HG03571 (cell line): ENCODE measurements around the gene PAX5.
"Not testable (repeated sequence)": the region's sequence is repeated elsewhere in the genome, so short reads cannot be mapped to it uniquely, and the experiment has no call there.

ENCODE experiments used
- ATAC-seq: cut with Tn5 transposase; IDR thresholded peaks from one replicate; pipeline ENCODE4 v1.9.1; 2021; ENCODE audit not compliant: unreplicated experiment

PAX5 gene

DNA sequence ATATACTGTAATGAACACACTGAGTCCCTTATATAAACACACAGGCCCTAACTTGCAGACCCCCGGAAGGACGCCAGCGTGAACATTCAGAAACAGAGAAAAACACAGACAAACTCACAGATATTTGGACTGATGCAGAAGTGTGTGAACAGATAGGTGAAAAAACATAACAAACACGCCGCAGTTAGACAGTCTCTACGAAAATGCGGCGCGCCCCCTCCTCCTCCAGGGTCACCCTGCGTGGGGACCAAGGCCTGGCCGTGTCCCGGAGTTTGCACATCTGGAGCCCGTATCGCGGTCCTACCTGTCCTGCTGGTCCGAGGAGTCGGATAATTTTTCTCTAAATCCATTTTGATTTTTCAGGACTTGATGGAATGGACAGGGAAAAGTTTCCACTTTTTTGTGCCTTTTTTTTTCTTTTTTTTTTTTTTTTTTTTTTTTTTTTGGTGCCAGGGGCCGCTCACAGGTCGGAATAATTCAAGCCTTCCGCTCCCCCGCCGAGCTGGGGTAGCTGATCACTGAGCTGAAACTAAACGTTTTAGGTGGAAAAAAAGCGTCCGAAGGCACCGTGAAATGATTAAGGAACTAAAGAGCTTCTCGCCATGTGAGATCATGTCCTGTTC is at the start of gene PAX5:
Gene PAX5 (minus strand): TSS at position 587 of the 623 bp plus-strand sequence. CDS start 237 bp downstream, at position 350.
- no peak for ATAC-seq

DNA sequence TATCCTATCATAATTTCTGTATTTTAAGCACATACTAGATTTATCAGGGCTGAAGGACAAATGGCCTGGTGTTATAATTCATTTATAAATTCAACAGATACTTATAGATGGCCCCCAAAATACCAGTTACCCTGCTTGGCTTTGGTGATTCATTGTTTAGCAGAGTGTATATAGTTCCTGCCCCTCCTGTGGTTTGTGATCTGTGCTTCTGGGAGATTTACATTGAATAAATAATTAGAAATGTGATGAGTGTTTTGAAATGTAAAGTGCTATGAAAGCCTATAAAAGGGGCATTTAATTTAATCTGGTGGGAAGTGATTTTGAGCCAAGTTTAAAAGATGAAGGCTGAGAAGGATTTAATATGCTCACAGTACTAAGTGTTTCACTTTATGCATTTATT is 49.6 kb upstream of the PAX5 start:
- no peak for ATAC-seq

DNA sequence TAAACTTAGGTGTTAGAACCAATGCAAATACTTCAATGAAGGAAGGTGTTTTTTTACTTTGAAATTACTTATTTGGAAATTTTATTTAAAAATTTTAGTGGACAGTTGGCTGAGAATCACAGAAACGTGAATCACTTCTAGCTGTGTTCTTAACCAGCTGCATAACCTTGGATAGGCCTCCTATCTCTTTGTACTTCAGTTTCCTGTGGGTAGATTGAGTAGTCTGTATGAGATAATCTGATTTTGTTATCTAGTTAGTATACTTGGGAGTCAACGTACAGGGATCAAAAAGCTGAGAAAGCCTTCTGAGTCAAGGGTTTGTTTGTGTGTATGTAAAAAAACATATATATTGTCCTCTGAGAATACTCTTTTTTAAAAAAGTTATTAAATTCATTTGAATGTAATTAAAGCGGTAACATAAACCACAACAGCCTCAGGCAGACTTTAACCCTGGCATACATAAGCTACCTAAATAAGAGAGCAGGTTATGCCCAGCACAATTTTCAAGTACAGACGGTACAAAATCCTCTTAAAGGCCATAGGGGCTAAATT is 48.2 kb upstream of the PAX5 start:
- no peak for ATAC-seq

DNA sequence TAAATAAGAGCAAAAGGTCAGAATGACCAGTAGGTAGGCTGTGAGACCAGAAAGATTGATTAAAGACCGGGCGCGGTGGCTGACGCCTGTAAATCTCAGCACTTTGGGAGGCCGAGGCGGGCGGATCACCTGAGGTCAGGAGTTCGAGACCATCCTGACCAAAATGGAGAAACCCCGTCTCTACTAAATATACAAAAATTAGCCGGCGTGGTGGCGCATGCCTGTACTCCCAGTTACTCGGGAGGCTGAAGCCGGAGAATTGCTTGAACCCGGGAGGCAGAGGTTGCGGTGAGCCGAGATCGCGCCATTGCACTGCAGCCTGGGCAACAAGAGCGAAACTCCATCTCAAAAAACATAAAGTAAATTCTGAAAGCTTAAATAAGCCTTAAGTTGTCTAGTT is 47.4 kb upstream of the PAX5 start:
- ATAC-seq = not testable (repeated sequence)

DNA sequence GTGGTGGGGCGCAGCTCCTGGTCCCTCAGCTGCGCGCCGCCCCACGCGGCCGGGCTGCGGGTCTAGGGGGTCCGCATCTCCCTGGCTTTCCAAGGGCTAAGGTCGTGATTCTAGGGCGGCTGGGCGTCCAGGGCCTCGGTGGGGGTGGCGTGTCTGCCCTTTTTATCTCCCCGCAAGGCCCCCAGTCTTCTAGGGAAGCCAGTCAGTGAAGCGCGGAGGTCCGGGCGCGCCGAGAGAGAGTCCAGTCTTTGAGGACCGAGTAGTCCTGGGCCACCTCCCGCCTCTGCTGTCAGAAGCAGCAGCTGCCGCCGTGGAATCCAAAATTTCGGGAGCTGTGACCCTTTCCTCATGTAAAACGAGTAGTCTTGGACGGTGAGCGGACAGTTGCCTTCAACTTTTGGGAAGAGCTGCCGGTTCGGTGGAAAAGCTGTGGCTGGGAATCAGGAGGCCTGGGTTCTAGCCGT is 46.1 kb upstream of the PAX5 start:
- ATAC-seq = peak; percentile 20

DNA sequence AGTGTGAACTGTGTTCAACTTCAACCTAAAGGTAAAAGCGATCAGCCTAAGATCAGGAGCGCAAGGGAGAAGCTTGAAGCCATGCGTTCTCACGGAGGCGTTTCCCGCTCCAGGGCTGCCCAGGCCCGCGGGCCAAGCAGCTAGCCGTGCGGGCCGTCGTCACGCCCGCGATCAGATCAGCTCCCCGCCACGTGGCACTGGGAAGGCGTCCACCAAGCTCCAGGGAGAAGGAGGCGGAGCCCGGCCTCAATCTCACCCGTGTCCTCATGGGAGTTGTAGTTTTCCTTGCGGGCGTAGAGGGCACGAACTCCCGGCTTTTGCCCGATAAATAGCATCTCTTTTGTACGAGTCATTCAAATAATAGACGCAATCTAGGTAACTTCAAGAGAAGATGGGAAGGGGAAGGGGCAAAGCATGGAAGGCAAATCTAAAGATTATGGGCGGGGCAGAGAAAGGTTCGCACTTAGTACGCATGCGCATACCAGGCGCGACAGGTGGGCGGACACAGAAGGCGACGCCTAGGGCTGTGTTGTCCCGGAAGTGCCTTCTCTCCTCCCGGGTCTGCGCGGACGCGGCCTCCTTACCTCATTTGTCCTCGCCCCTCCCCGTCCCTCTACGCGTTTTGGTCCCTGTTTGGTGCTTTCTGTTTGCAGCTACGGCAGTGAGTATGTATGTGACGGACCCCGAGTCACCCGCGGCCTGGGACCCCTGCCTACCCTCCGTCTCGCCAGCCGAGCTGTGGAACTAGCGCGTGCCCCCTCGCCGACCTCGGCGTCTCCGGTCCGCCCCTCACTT is 45.5 kb upstream of the PAX5 start:
- ATAC-seq = peak; percentile 90

DNA sequence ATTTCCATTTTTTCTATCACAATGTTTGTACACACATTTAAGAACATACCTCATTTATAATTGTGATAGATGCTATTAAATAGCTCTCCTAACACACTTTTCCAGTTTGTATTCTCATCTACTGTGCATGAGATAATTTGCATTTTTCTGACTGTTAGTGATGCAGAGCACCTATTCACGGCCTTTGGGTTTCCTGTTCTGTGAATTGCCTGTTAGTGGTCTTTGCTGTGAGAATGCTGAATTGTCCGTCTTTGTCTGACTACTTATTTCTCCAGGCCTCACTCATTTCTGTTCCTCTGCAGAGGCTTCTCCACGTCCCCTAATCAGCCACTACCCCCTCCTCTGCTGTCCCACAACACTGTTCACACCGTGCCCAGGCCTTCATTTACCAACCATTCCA is 40.7 kb upstream of the PAX5 start:
- ATAC-seq = not testable (repeated sequence)

DNA sequence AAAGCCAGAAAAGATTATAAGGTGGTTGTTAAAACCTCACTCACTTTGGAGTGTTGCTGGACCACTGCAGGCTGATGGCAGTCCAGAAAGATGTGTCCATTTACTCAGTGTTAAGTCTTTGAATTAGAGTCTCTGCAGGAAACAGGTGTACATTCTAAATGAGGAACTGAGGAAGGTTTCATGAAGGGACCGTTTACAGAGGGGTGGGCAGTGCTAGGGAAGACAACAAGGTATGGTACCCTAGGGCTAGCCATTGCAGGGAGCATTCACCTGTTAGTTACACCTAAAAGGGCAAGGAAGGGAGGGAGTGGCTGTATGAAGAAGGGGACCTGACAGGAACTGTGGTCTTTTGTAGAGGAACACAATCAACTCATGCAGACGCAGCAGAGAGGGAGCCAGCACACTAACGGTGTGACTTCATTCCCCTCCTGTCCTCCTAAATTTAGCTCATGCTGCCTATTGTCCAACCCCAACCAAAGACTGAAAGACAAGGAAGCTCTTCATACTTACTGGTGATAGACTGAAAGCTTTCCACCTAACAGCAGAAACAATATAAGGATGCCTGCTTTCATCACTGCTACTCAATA is 32.2 kb upstream of the PAX5 start:
- ATAC-seq = no peak

DNA sequence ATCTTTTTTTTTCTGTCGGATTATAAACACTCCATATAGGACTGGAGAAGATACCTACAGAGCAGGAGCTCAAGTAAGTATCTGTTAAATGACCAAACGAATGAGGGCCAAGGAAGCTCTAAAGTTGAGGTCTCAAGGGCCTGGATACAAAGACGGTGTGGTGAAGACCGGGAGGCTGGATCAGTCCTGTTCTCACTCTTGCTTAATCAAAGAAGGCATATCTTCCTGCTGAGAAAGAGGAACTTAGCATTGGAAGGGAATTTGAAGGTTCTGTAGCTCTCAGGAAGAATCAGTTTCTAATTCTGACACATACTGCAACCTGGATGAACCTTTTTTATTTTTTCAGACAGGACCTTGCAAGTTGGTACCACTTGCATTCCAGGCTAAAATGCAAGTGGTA is 28.3 kb upstream of the PAX5 start:
- no peak for ATAC-seq

DNA sequence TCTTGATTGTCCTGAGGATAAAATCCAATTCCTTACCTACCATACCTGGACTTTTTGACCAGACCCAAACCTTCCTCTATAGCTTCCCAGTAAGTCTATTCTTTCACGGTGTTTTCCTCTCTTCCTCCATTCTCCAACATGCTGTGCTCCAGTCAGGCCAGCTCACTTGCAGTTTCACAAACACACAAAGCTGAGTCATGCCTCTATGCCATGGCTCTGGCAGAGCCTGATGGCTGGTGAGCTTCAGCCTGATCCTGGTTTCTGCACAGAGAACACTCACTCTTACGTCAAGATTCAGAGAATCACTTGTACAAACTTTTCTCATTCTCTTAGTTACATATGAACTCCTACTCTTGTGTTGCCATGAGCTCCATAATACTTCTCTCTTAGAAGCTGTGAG is 27.7 kb upstream of the PAX5 start:
- no peak for ATAC-seq

DNA sequence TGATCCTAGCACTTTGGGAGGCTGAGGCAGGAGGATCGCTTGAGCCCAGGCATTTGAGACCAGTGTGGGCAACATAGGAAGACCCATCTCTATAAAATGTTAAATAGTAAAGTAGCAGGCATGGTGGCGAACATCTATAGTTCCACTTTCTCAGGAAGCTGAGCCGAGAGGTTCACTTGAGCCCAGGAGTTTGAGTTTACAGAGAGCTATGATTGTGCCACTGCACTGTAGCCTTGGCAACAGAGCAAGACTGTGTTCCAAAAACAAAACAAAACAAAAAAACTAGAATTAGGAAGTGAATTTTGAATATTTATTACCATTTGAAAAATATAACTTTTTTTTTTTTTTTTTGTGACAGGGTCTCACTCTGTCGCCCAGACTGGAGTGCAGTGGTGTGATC is 26.8 kb upstream of the PAX5 start:
- no peak for ATAC-seq

DNA sequence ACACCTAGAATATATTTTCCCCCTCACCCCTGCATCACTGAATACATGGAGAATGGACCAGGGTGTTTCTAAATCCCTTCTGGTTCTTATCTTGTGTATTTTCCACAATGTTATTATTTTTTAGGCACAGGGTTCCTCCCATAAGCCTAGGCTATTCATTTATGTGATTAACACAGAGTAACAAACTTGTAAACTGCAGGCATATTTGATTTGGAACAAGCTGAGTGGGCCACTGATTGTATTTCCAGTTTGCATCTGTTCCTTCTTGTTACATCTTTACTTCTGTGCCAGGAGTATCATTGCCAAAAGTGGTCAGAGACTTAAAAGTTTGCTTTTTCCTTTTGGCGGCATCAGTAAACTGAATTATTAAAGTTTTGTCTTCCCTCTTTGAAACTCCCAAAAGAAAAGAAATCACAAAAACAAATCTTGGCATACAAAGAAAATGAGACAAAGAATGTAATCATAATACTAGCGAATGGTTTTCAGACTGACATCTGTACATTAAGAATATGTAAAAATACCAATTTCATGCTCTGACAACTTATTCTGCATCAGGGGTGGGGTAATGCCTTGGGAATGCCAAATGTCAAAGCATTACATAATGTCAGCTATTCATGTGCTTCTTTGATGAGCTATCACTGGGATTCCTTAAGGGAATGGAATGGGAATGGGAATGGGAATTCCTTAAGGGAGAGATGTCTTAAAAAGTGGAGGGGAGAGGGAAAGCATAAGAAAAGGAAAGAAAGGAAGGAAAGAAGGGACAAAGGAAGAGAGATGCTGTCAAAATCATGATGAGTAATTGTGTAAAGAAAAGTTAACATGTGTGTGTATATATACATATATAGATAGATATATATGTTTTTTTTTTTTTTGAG is 22.2 kb upstream of the PAX5 start:
- ATAC-seq = no peak

DNA sequence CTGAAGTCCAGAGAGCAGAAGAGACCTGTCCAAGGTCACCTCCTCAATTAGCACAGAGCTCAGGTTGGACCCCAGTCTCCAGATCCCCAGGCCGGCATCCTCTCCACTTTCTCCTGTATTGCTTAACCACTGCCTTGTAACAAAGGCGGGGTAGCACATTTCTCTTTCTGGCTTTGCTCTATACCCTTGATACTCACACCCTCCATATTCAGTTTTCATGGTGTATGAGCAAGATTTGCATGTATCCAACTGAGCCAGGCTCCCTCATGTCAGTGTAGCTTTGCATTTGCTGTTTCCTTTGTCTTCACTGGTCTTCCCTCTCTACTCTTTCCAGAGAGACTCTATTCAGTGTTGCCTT is 20.3 kb upstream of the PAX5 start:
- not testable (repeated sequence) for ATAC-seq

DNA sequence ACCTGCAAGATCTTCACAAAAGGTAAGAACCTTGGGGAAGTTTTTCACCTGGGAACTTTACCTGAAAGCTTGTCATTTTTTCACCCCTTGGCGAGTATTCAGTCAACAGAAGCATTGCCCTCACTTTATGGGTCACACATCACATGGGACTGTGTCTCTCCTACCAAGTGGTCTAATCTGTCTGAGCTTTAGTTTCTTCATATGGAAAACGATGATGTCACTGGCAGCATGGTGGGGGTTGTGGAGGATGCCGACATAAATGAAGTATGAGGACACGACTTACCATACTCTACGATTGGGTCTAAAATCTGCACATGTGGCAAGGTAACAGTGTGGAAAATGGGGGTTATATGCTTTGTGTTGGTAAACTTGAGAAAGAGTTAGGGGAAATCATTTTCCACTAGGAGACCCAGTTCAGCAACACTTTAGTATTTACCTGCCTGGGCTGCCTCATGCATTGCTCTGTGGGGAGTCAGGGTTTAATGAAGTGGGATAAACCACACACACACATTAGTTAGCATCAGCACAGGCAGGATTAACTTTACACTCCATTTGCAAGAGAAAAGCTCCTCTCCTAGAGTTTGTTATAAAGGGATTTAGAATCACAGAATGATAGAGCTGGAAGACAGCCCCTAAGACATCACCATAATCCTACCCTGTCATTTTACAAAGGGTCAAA is 19.8 kb upstream of the PAX5 start:
- no peak for ATAC-seq

DNA sequence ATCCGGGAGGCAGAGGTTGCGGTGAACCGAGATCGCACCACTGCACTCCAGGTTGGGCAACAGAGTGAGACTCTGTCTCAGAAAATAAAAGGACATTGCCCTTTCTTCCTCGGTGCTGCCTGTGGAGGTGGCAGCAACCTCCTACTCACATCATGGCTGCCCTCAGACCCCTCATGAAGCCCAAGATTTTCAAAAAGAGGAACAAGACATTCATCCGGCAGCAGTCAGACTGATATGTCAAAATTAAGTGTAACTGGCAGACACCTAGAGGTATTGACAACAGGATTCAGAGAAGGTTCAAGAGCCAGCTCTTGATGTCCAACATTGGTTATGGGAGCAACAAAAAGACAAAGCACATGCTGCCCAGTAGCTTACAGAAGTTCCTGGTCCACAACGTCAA is 12.6 kb upstream of the PAX5 start:
- ATAC-seq = no peak

DNA sequence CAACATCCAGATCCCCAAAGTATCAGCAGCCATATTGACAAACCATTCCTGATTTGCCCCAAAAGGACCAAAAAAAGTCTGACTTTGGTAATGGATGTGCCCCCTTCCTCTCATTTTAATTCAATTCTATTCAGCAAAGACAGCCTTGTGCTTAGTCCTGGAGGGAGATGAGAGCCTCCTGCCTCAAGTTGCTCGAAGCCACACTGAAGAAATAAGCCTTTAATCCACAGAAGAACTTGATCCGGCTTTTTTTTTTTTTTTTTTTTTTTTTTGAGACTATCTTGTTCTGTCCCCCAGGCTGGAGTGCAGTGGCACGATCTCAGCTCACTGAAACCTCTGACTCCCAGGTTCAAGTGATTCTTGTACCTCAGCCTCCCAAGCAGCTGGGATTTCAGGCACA is 8.4 kb upstream of the PAX5 start:
- no peak for ATAC-seq

DNA sequence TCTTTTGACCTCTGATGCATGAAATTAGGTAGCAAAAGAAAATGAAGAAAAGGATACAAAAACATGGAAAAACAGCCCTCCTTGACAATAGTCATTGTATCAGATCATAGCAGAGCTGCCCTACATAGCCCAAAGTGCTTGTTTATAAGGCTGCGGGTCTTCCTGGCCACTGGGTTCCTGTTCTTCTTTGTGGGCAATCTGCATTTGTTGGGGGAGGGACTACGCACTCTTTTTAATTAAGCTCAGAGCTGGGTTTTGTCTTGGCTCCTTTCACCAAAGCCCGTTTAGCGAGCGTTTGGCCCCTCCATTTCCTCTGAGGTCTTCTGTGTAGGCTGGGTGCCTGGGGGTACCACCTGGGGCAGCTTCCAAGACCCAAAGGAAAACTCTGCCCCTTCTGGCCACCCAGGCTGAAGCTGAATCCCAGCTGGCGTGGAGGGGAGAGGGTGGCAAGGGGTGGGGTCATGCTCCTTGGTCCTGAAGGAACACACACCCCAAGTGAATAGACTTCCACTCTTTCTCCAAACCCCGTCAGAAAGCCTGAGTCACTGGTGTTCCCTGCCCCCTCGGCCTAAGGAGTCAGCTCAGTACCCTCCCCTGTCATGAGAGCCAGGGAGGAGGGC is 6.5 kb upstream of the PAX5 start:
- ATAC-seq = no peak

DNA sequence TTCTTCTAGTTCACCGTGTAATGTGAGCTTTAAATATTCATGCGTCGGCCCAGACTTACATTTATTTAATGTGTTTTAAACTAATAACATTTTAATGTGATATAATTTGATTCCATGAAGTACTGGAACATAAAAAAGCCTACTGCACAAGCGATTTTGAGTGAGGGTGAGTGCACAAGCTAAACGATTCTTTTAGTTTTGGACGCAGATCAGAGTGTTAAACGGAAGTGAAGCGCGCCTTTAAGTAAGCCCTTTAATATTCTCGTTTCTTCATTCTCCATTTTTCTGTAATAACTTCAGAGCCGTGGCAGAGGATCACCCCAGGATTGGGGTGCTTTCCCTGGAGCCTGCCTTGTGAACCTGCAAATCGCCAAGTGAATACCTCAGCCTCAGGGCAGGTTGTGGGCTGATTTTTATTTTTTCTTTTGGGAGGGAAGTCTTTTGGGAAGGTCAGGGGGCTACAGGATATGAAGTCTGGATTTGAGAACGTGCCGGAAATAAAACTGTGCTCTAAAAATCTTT is 4.9 kb upstream of the PAX5 start:
- ATAC-seq = no peak

DNA sequence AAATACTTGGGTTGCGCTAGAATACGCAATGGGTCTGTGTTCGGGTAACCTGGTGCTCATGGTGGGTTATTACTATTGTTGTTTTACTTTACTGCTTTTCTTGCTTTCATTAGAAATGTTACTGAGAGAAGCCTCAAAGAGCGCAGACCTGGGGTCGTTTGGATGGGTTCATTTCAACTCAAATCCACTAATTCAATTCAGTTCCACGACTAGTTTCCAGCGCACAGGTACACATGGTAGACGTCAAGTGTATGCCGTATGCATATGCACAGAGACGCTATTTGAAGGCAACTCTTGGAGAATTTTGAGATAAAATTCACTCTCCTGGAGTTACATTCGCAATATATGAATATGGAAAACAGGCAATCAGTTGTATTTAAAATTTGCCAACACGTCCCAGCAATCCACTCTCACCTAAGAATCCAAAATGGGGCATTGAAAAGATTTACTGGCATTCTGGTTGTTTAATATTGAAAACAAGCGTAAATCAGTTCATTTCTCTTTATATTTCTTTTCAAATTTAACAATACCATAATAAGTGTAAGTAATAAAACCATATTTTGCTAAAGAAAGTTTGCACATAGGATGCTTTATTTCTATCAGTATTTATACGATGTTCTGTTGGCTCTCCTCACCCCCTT is 4.4 kb upstream of the PAX5 start:
- no peak for ATAC-seq
